ENCODE results near the gene XRRA1.

XRRA1 gene

GRCh38 chr11:74950374-74950969, 1.6 kb upstream of the XRRA1 start:
- no peak for DNase-seq (ENCODE audit: low read depth)

- no peak for DNase-seq (ENCODE audit: low read depth)
These were observed 854 bp upstream of the XRRA1 start for GRCh38 chr11:74949753-74950137.

DNA sequence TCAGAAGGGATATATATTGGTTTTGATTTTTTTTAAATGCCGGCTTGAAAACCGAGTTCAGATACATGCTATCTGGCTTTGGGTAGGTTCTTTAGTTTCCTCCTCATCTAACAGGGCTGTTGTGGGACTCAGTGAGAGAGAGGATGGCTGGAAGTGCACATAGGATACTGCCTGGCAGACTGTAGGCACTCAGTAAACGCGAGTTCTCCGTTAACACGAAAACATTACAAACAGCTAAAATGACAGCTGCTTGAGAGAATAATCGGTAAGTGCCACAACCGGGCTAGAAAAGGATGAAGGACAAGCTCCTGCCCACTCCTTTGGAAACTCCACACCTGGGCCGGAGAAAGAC, 369 bp downstream of the XRRA1 start:
- DNase-seq (ENCODE audit: low read depth), result no peak

GRCh38 chr11:74942073-74942759, 6.7 kb downstream of the XRRA1 start:
- no peak for DNase-seq (ENCODE audit: low read depth)

DNA sequence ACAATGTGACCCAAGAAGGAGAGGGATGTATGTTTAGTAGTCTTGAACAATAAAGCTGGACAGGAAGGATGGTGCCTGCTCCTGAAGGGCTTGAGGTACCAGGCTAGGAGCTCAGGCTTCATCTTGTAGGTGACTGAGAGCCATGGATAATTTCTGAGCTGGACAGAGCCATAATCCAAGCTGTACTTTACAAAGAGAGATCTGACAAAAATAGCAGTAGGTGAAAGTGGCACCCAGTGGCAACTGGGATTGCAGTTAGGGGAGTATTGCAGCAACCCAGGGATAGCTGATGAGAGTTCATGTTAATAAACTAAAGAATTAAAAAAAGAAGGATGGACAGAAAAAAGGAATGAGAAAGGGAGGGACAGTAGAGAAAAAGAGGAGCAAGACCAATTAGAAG, 7.4 kb downstream of the XRRA1 start:
- DNase-seq (ENCODE audit: low read depth), result no peak

DNA sequence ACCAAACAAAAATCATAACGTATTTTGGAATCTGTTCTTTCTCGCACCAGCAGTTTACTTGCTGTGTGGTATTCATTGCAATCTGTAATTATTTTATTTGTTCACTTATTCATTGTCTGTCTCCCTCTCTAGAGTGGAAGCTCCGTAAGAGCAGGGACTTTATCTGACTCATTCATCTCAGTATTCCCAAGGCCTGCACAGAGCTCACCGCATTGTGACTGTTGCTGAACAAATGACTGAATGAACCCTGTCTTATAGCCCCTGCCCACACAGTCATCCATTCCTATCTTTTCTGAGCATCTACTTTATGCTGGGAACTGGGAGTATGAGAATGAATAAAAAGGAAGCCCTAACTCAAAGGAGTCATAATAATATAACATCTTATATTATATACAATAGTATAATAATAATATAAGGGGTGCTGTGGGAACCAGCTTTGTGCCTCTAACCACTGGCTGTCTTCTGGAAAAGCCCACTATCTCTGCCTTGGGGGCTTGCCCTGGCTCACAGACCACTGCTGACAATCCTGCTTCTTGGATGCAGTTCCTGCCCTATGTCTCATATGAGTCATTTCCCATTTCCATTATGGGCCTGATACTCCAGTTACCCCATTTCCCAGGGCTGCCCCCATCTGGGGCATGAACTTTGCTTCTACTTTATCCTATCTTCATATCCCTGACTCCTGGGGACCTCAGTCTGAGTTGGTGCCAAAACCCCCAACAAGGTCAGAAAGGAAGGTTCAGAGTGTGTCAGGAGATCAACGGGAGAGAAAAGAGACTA, 11.0 kb downstream of the XRRA1 start:
- no peak for DNase-seq (ENCODE audit: low read depth)

DNA sequence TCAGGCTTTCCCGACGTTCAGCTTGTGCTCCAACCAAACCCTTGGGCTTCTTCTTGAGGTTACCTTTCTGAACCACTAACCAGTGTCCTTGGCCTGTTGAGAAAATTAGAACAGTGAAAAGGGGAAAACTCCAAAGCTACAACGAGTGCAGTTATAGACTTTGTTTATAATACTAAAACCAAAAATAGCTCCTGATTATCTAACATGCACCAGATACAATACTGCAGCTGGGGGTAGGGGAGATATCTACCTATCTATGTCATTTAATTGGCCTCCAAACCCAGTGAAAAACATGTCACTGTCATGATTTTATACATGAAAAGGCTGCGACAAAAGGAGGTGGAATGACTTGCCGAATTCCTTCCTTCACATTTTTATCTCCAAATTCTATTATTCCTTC, 11.9 kb downstream of the XRRA1 start:
- no peak for DNase-seq (ENCODE audit: low read depth)

GRCh38 chr11:74936087-74936486, 12.8 kb downstream of the XRRA1 start:
- no peak for DNase-seq (ENCODE audit: low read depth)

- no peak for DNase-seq (ENCODE audit: low read depth)
These were observed 13.6 kb downstream of the XRRA1 start for GRCh38 chr11:74935285-74935684.

GRCh38 chr11:74933765-74934164, 15.1 kb downstream of the XRRA1 start:
- DNase-seq (ENCODE audit: low read depth), result no peak

- no peak for DNase-seq (ENCODE audit: low read depth)
These were observed 16.1 kb downstream of the XRRA1 start for GRCh38 chr11:74932797-74933196.

- no peak for DNase-seq (ENCODE audit: low read depth)
These were observed 16.7 kb downstream of the XRRA1 start for GRCh38 chr11:74932169-74932568.

DNA sequence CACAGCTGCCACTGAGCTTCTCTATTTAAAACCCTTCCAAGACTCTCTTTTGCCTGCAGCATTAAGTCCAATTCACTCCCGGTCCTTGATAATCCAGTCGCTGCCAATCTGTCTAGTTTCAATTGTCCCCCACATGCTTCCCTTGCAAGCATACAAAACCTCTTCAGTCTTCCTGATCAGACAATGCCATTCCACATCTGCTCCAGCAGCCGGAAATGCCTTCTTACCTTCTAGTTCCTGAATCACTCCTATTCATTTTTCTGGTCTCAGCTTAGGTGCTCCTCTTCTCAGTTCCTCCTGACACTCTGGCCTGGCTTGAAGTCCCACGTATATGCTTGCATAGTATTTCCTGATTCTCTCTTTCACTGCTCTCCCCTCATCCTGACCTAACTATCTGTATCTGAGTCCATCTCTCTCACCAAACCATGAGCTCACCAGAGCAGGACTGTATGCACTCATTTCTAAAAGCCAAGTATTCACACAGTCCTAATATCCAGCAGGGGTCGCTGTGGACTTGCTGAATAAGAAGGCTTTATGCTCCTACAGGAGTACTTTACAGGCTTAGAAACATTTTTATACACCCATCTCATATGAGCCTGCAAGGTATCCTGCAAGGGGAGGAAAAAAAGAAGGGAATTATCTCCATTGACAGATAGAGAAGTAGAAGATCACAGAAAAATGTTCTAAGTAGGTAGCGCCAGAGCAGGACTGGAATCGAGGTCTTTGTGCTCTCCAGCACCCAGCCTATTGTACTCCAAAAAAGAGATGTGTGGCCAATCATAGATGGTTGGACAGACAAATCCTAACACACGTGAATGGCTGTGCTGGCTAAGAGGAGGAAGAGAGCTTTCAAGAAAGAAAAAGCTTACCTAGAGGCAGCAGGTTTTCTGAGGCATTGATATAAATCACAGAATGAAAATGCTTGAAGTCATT, 19.2 kb downstream of the XRRA1 start:
- DNase-seq (ENCODE audit: low read depth), result peak; percentile 81

DNA sequence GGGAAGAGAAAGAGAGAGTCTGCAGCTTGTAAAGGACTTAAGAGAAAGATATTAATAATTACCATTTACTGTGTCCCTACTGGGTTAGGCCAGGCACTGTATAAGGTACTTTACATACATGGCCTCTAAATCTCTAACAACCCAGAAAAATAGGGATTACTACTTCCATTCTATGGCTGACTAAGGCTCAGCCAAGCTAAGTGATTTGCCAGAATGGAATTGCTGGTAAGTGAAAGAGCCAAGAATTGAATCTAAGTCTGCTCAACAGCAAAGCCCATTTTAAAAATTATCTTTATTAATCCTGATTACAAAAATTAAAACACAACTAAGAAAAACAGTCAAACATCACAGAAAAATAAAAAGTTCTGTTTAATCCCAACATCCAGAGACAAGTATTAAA, 21.4 kb downstream of the XRRA1 start:
- no peak for DNase-seq (ENCODE audit: low read depth)

- no peak for DNase-seq (ENCODE audit: low read depth)
These were observed 22.4 kb downstream of the XRRA1 start for GRCh38 chr11:74926304-74927030.

DNA sequence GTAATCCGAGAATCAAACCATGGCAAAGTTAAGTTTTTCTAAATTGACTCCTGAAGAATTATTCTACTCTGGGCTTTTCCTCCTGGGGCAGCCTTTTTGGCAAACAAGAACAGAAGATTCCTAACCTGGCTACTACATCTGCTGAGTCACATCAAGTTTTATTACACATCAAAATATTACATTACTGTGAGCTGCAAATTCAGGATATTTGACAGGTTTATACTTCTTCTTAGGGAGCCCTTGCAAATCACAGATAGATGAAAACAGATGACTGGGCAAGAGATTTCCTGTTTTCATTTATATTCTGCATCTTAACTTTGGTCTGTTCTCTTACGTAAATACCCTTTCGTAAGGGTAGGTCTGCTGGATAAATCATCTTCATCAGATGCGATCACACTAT, 23.6 kb downstream of the XRRA1 start:
- no peak for DNase-seq (ENCODE audit: low read depth)

- DNase-seq (ENCODE audit: low read depth), result no peak
These were observed 25.8 kb downstream of the XRRA1 start for GRCh38 chr11:74923125-74923524.

GRCh38 chr11:74909812-74910211, 39.1 kb downstream of the XRRA1 start:
- DNase-seq (ENCODE audit: low read depth), result no peak

DNA sequence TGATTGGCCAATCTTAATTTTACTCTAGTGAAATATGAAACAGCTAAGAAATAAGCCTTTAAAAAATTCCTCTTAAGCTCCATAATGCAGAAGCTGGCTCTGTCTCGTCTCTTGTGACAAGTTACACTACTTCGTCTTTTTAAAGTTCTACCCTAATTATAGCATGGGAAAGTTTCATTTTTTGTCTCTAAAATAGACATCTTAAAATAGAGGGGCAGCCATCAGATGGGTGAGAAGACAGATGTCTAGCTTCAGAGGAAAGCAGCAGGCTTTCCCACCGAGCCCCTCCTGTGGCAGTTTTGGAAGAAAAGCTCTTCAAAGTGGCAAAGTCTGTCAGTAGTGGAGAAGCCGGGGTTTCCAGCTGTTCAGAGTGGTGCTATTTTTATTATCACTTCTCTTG, 39.5 kb downstream of the XRRA1 start:
- DNase-seq (ENCODE audit: low read depth), result no peak

GRCh38 chr11:74905326-74905725, 43.6 kb downstream of the XRRA1 start:
- DNase-seq (ENCODE audit: low read depth), result no peak

- no peak for DNase-seq (ENCODE audit: low read depth)
These were observed 46.5 kb downstream of the XRRA1 start for GRCh38 chr11:74902342-74902741.

- no peak for DNase-seq (ENCODE audit: low read depth)
These were observed 52.6 kb downstream of the XRRA1 start for GRCh38 chr11:74896311-74896710.
